ENCODE measurements around the gene OCLN. TPM values are rescaled to one million over a fixed set of nuclear protein-coding genes. Genes with fewer than 3 reads are reported as not detected.
"Not testable (repeated sequence)": the region's sequence is repeated elsewhere in the genome, so short reads cannot be mapped to it uniquely, and the experiment has no call there.

OCLN gene
- total and polyA plus RNA-seq, 5 experiments from 2014 or later: 0.08 to 4.7 (median 0.14) TPM

DNA sequence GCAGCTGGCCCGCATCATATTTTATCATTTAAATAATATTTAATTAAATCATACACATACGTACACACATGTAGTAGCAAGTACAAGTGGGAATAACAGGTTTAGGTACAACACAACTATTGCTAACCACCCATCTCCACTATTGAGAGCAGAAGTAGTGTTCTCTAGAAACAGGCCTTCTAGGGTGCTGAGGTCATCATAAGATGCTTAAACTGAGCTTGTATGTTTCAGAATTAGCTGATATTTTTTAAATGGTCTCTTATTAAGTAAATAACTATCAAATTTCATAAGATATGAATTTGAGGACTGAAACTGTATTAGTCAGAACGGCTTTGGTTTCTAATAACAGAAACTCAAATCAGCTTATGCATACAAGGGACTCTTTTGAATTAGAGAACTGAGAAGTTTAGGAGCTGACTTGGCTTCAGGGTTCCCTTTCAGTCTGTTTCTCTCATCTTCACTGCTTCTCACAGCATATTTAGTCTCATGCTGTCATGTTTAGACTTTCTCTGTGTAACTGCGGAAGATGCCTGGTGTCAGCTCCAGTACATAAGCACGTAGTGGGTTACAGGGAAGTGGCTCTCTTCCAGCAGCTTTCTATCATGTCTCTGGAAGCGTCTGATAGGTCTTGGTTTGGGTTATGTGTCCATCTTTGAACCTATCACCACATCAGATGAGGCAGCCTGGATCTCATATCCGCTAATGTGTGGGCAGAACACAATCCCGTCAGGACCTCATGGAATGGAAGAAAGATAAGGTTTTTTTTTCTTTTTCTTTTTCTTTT, 25.0 kb upstream of the OCLN start:
- Mint-ChIP-seq H3K4me3 (no peak overlapping the region), H3K9me3 (peaks cover 0 to 7% (median 0%) of the 10 kb centered on the region in 9 donors), H3K27ac (no peak overlapping the region), H3K4me1 (no peaks in the 10 kb centered on the region), H3K27me3 (peaks cover 0 to 4% (median 0%) of the 10 kb centered on the region in 5 donors), H3K36me3 (no peaks in the 10 kb centered on the region)
- ATAC-seq: no peak
- POLR2A ChIA-PET: no interaction called here
- DNase-seq: no peak

DNA sequence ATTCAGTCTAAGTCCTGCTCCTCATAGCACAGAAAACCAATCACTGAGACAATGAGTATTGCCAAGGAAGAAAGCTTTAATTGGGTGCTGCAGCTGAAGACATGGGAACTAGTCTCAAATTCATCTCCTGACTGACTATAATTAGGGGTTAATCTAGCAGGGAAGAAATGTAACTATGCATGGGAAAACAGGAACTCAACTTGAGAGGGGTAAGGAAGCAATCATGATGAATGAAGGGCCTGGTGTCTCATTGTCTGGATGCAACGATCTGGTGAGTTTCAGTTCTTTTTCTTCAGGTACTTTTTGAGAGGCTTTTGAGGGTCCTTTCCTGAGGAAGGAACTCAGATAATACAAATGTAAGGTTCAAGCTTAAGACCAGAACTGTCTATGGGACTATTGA, 24.0 kb upstream of the OCLN start:
- DNase-seq (no peak), ATAC-seq (no peak)
- no peaks in the 10 kb centered on the region for H3K36me3 Mint-ChIP-seq
- no peaks in the 10 kb centered on the region for H3K4me1 Mint-ChIP-seq
- H3K27me3 Mint-ChIP-seq: peaks cover 0 to 4% (median 0%) of the 10 kb centered on the region in 5 donors
- no peak overlapping the region for H3K4me3 Mint-ChIP-seq
- H3K27ac Mint-ChIP-seq: no peak overlapping the region
- POLR2A ChIA-PET: no interaction called here
- H3K9me3 Mint-ChIP-seq: peaks cover 0 to 7% (median 0%) of the 10 kb centered on the region in 9 donors

DNA sequence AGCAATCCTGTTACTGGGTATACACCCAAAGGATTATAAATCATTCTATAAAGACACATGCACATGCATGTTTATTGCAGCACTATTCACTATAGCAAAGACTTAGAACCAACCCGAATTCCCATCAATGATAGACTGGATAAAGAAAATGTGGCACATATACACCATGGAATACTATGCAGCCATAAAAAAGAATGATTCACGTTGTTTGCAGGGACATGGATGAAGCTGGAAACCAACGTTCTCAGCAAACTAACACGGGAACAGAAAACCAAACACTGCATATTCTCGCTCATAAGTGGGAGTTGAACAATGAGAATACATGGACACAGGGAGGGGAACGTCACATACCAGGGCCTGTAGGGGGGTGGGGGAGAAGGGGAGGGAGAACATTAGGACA, 21.1 kb upstream of the OCLN start:
- H3K36me3 Mint-ChIP-seq, POLR2A ChIA-PET, H3K4me1 Mint-ChIP-seq, H3K9me3 Mint-ChIP-seq, H3K27me3 Mint-ChIP-seq, ATAC-seq, H3K4me3 Mint-ChIP-seq, H3K27ac Mint-ChIP-seq, DNase-seq: not testable (repeated sequence)

DNA sequence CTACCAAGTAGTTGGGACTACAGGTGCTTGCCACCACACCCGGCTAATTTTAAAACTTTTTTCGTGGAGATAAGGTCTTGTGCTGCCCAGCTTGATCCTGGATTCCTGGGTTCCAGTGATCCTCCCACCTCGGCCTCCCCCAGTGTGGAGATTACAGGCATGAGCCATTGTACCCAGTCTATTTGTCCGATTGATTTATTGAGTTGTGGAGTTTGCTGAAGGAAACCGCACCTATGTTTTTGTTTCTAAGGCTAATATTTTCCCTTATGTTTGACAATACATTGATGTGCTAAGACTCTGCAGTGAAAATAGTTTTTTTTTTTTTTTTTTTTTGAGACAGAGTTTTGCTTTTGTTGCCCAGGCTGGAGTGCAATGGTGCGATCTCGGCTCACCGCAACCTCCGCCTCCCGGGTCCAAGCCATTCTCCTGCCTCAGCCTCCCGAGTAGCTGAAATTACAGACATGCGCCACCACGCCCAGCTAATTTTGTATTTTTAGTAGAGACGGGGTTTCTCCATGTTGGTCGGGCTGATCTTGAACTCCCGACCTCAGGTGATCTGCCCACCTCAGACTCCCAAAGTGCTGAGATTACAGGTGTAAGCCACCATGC, 20.0 kb upstream of the OCLN start:
- H3K4me1 Mint-ChIP-seq, POLR2A ChIA-PET, ATAC-seq, H3K36me3 Mint-ChIP-seq, H3K27ac Mint-ChIP-seq, DNase-seq, H3K9me3 Mint-ChIP-seq, H3K4me3 Mint-ChIP-seq, H3K27me3 Mint-ChIP-seq: not testable (repeated sequence)

DNA sequence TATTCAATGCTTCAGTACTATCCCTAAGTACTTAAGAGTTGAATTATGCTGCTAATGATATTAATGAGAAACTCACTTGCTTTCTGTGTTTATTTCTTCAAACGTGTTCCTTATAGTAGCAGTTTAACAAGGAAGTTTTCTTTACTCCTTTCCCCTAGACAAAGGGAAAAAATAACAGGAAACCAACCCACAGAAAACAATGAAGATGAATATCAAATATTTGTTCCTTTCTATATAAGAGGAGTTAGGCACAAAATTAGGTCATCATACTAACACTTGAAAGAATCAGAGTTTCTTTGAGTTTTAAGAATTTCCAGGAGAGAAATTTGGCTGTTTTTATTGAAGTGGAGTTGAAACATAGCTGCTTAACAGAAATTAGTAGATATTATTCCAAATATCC, 15.4 kb upstream of the OCLN start:
- DNase-seq: no peak
- POLR2A ChIA-PET: interaction anchor here (0.7 kb wide), 1 partner anchor 41 kb away, joined by 3 read pairs; no protein-coding TSS in a partner anchor
- no peak overlapping the region for H3K27ac Mint-ChIP-seq
- H3K9me3 Mint-ChIP-seq: no peaks in the 10 kb centered on the region
- peaks cover 0 to 2% (median 0%) of the 10 kb centered on the region in 5 donors for H3K27me3 Mint-ChIP-seq
- no peaks in the 10 kb centered on the region for H3K36me3 Mint-ChIP-seq
- no peak overlapping the region for H3K4me3 Mint-ChIP-seq
- H3K4me1 Mint-ChIP-seq: peaks cover 0 to 3% (median 0%) of the 10 kb centered on the region in 4 donors
- no peak for ATAC-seq

DNA sequence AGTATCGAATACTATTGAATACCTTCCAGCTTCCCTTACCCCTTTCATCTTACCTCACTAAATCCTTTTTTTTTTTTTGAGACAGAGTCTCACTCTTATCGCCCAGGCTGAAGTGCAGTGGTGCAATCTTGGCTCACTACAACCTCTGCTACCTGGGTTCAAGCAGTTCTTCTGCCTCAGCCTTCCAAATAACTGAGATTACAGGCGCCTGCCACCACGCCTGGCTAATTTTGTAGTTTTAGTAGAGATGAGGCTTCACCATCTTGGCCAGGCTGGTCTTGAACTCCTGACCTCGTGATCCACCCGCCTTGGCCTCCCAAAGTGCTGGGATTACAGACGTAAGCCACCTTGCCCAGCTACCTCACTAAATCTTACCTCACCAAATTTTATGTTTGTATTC, 14.3 kb upstream of the OCLN start:
- POLR2A ChIA-PET: not testable (repeated sequence)

DNA sequence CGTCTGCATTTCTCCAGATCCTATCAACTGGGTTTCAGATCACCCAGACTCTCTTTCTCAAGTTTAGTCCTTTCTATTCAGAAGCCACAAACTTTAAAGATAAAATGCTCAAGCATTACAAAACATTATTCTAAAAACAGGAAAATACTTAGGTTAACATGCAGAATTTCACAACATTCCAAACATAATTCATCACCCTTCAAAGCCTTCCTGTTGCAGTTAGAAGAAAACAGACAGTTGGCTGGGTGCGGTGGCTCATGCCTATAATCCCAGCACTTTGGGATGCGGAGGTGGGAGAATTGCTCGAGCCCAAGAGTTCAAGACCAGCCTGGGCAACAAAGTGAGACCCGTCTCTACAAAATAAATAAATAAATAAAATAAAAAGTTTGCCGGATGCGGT, 7.7 kb upstream of the OCLN start:
- DNase-seq (no peak), ATAC-seq (no peak)
- POLR2A ChIA-PET: no interaction called here
- Mint-ChIP-seq H3K9me3 (no peaks in the 10 kb centered on the region), H3K27me3 (peaks cover 10 to 24% (median 15%) of the 10 kb centered on the region in 5 donors), H3K4me1 (no peaks in the 10 kb centered on the region), H3K27ac (no peak overlapping the region), H3K36me3 (no peaks in the 10 kb centered on the region), H3K4me3 (no peak overlapping the region)

More for the DNA sequence above, 14.3 kb upstream of the OCLN start:
- not testable (repeated sequence) for H3K4me1 Mint-ChIP-seq, ATAC-seq, H3K36me3 Mint-ChIP-seq, H3K27me3 Mint-ChIP-seq, H3K9me3 Mint-ChIP-seq, H3K4me3 Mint-ChIP-seq, H3K27ac Mint-ChIP-seq, DNase-seq

DNA sequence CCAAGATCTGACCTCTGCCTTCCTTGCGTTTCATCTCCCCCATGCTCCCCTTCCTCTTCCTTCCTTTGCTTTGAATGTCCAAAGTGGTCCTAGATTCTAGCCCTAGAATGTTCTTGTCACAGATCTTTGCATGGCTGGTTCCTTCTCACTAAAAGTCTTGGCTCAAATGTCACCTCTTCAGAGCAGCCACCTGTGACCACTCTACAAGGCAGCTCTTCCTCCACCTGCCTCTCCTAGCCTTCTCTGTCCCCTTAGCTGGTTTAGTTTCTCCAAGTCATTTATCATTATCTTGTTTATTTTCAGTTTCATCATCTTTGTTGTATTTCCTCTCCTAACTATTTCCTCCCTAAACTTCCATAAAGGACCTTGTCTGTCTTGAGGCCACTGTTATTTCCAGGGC, 7.1 kb upstream of the OCLN start:
- POLR2A ChIA-PET: no interaction called here
- no peaks in the 10 kb centered on the region for H3K9me3 Mint-ChIP-seq
- H3K4me1 Mint-ChIP-seq: no peaks in the 10 kb centered on the region
- DNase-seq (no peak), ATAC-seq (no peak)
- H3K27ac Mint-ChIP-seq: no peak overlapping the region
- H3K4me3 Mint-ChIP-seq: no peak overlapping the region
- H3K27me3 Mint-ChIP-seq: peaks cover 13 to 30% (median 18%) of the 10 kb centered on the region in 5 donors
- no peaks in the 10 kb centered on the region for H3K36me3 Mint-ChIP-seq

DNA sequence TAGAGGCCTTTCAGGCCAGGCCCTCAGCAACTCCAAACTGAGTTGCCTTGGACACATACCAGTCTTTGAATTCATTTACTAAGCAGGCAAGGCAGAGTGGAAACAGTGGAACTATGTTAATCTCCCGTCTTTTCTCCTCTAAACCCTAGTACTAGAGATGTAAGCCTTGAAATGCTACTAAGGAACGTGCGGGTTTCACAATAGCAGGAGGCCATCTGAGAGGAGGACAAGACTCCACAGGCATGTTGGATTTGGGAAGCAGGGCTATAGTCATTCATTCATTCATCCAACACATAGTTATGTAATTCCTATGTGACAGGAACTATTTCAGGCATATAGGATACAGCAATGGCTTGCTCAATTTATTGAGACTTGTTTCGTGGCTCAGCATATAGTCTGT, 3.3 kb upstream of the OCLN start:
- POLR2A ChIA-PET: no interaction called here
- H3K4me3 Mint-ChIP-seq: no peak overlapping the region
- H3K36me3 Mint-ChIP-seq: no peaks in the 10 kb centered on the region
- ATAC-seq: no peak
- H3K9me3 Mint-ChIP-seq: no peaks in the 10 kb centered on the region
- no peak overlapping the region for H3K27ac Mint-ChIP-seq
- H3K27me3 Mint-ChIP-seq: peaks cover 22 to 54% (median 36%) of the 10 kb centered on the region in 5 donors
- H3K4me1 Mint-ChIP-seq: peaks cover 3 to 16% (median 13%) of the 10 kb centered on the region in 4 donors
- no peak for DNase-seq

DNA sequence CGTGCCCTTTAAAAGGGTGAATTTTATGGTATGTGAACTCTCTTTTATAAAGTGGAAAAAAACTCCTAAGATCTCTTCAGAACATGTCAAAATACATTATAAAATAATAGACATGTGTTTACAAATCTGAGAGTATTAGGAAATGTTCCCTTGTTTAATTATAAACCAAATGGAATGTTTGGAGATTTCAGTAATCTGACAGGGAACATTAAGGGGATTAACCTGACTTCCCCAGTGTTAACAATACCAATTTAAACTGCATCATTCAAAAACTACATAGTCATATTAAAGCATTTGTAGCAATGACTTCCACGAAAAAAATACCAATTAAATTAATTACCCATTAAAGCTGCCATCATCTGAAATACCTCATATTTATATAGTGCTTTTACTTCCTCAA, 1.6 kb upstream of the OCLN start:
- peaks cover 26 to 61% (median 47%) of the 10 kb centered on the region in 5 donors for H3K27me3 Mint-ChIP-seq

DNA sequence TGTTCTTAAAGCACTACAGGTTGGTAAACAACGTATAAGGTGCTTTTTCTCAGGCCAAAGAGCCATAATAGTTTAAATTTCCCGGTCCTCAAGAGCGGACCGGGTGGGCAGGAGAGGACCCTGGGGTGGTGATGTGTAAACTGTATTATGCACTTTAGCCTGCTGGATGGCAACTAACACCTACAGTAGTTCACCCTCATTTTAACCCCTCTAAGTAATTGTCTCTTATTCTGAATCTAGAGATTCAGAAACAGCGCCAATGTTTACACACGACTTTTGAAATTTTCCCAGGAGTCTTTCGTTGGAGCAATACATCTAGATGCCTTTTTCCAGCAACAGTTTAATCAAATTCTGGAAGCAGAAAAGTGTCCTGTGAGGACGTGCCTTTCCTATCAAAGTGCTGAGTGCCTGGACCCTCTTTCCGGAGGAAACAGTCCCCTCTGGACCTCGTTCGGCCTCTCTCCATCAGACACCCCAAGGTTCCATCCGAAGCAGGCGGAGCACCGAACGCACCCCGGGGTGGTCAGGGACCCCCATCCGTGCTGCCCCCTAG, 676 bp upstream of the OCLN start:
- H3K9me3 Mint-ChIP-seq: no peaks in the 10 kb centered on the region
- POLR2A ChIA-PET: no interaction called here
- no peak overlapping the region for H3K27ac Mint-ChIP-seq
- H3K36me3 Mint-ChIP-seq: no peaks in the 10 kb centered on the region
- H3K4me1 Mint-ChIP-seq: peaks cover 3 to 20% (median 15%) of the 10 kb centered on the region in 4 donors
- ATAC-seq (no peak), DNase-seq (no peak)
- peak overlapping the region; percentile 55 to 82 (median 67) for H3K4me3 Mint-ChIP-seq
- peaks cover 26 to 66% (median 48%) of the 10 kb centered on the region in 5 donors for H3K27me3 Mint-ChIP-seq

More for the DNA sequence above, 1.6 kb upstream of the OCLN start:
- H3K4me3 Mint-ChIP-seq: peak overlapping the region in 2 of 10 donors; percentile 11 to 72
- ATAC-seq: no peak
- H3K36me3 Mint-ChIP-seq: no peaks in the 10 kb centered on the region
- no peak overlapping the region for H3K27ac Mint-ChIP-seq
- POLR2A ChIA-PET: no interaction called here
- no peak for DNase-seq
- no peaks in the 10 kb centered on the region for H3K9me3 Mint-ChIP-seq
- peaks cover 3 to 20% (median 15%) of the 10 kb centered on the region in 4 donors for H3K4me1 Mint-ChIP-seq

DNA sequence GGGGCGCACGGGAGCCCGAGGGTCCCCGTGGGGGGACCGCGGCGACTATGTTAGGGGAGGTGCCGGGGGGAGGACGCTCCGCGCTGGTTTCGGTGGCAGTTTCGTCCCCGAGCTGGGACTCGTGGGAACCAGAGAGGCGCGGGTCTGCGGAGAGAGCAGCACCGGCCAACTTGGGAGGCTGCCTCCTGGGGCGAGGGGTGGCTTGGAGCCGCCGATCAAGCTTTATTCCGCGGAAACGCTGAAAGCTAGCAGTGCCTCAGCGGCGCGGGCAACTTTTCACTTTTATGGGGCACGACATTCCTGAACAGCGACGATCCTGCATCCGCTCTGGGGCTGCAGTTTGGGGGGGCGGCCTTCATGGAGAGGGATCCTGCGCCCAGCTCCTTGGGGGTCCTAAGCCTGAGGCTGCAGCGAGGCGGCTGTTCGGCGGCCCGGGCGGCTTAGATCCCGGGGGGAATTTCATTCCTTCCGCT, 369 bp downstream of the OCLN start:
- Mint-ChIP-seq H3K27ac (no peak overlapping the region), H3K4me3 (peak overlapping the region; percentile 56 to 82 (median 70)), H3K9me3 (no peaks in the 10 kb centered on the region), H3K27me3 (peaks cover 27 to 69% (median 50%) of the 10 kb centered on the region in 5 donors), H3K36me3 (no peaks in the 10 kb centered on the region), H3K4me1 (peaks cover 3 to 20% (median 15%) of the 10 kb centered on the region in 4 donors)
- ATAC-seq: peak in 1 of 2 donors; percentile 38
- peak in 1 of 10 donors; percentile 1 for DNase-seq
- POLR2A ChIA-PET: no interaction called here

Data from naive thymus-derived CD8-positive, alpha-beta T cell (primary cell).